Activated T-helper 17 cell treated with anti-CD3 and anti-CD28 coated beads, Interleukin-2, amount 50 U/mL, for 72 hours (primary cell): ENCODE results near the gene MTPN. TPM values are rescaled to one million over a fixed set of nuclear protein-coding genes. Genes with fewer than 3 reads are reported as not detected.

Experiments used
- ATAC-seq: fragments of 150-1000 bp; cut with Tn5 transposase; replicated peaks from 2 replicates; pipeline ENCODE4 v1.10.0; 2021; ENCODE audit warnings: mild to moderate bottlenecking, moderate library complexity
- H3K27ac Mint-ChIP-seq: one replicate; pipeline ENCODE4 v1.8.0; 2022; ENCODE audit warnings: mixed read lengths
- H3K27me3 Mint-ChIP-seq: one replicate; pipeline ENCODE4 v1.8.0; 2022; ENCODE audit warnings: mixed read lengths
- H3K36me3 Mint-ChIP-seq: one replicate; pipeline ENCODE4 v1.8.0; 2022; ENCODE audit warnings: low read depth, mild to moderate bottlenecking, mixed read lengths
- H3K4me1 Mint-ChIP-seq: one replicate; pipeline ENCODE4 v1.8.0; 2022; ENCODE audit warnings: mixed read lengths
- H3K4me3 Mint-ChIP-seq: one replicate; pipeline ENCODE4 v1.8.0; 2022; ENCODE audit warnings: mild to moderate bottlenecking, mixed read lengths
- H3K9me3 Mint-ChIP-seq: one replicate; pipeline ENCODE4 v1.8.0; 2022; ENCODE audit warnings: mixed read lengths
- total RNA-seq, 2 donors: library from RNA; stranded (reverse); gene quantifications; one replicate each; pipeline ENCODE4 v1.2.3, GENCODE V29; 2022

The MTPN gene
- total RNA-seq, 2 donors from 2014 or later = 99.7 to 149 TPM

DNA sequence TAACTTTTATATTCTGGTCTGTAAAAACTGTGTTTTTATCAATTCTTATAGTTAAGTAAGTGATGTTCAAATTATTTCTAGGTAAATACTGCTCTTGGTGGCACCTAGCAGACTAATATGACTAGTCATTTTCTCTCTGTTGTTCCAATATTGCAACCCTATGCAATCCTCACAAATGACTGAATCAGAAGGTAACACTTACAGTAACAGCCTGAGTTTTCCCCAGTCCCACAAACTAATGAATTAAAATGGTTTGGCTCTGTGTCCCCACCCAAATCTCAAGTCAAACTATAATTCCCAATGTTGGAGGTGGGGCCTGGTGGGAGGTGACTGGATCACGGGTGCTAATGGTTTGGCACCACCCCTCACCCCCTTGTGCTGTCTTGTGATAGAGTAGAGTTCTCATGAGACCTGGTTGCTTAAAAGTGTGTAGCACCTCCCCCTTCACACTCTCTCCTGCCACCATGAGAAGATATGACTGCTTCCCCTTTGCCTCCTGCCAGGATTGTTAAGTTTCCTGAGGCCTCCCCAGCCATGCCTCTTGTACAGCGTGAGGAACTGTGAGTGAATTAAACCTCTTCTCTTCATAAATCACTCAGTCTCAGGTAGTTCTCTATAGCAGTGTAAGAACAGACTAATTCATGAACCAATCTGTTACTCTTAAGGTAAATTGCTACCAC lies 43.5 kb downstream of the MTPN start:
- peak; percentile 47 for ATAC-seq
- H3K4me3 Mint-ChIP-seq = no peak overlapping the region
- peak overlapping the region; percentile 37 for H3K27ac Mint-ChIP-seq
- H3K9me3 Mint-ChIP-seq = no peaks in the 10 kb centered on the region
- no peaks in the 10 kb centered on the region for H3K27me3 Mint-ChIP-seq
- peaks cover 27% of the 10 kb centered on the region for H3K36me3 Mint-ChIP-seq
- peaks cover 52% of the 10 kb centered on the region for H3K4me1 Mint-ChIP-seq

DNA sequence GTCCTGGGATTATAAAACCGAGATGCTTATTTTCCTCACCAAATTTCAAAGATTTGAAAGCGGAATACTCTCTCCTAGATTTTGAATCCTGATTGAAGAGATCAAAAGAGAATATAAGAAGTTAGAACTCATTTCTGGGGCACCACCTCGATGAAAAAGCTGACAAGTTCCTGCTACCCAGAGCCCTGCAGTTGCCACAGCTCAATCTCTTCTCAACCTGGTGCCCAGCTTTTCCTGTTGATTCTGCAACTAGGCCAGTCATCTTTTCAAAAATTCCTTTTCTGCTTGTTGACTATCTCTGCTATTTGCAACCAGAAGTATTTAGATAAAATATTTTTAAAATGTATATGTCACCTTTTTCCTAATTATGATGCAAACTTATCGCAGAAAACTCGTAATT lies 45.0 kb downstream of the MTPN start:
- H3K4me3 Mint-ChIP-seq = no peak overlapping the region

DNA sequence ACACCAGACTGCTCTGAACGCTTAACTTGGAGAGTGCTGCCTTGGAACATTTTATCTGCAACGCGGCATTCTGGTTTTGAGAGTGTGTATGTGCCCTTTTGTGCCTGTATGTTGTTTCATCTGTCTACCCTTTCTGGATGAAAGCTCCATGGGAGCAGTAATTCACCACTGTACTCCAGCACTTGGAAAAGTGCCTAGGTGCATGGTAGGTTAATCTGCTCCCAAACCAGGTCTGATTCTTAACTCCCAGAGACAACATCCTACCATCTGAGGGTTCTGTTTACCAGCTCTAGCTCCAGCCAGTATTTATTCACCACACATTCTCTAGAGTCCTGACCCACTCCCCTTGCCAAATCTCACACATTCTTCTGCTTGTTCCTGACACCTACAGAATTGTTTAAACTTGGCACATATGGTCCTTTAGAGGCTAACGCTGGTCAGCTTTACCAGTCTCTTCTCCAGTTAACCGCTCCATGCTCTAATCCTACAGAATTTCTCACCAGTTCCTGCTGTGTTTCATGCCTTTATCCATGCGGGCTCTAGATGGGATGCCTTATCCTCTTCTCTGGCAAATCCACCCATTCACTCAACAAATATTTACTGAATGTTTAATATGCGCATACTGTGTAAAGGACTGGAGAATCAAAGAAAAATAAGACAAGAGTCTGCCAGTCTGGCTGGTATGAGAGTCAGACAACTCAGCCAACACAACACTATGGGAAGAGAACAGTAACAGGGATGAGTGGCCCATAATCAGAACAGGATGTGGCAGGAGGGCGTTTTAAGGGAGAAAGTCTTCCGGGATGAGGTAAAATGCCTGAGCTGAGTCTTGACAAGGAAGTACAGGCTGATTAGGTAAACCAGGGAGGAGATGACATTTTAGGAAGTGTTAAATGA lies 46.3 kb downstream of the MTPN start:
- H3K9me3 Mint-ChIP-seq = no peaks in the 10 kb centered on the region
- H3K27ac Mint-ChIP-seq = peak overlapping the region; percentile 41
- H3K4me3 Mint-ChIP-seq = no peak overlapping the region
- peaks cover 39% of the 10 kb centered on the region for H3K4me1 Mint-ChIP-seq
- no peaks in the 10 kb centered on the region for H3K27me3 Mint-ChIP-seq
- ATAC-seq = no peak
- peaks cover 56% of the 10 kb centered on the region for H3K36me3 Mint-ChIP-seq

More for the DNA sequence above, 45.0 kb downstream of the MTPN start:
- ATAC-seq = no peak
- Mint-ChIP-seq H3K27me3 (no peaks in the 10 kb centered on the region), H3K4me1 (peaks cover 47% of the 10 kb centered on the region), H3K36me3 (peaks cover 43% of the 10 kb centered on the region), H3K9me3 (no peaks in the 10 kb centered on the region), H3K27ac (no peak overlapping the region)

DNA sequence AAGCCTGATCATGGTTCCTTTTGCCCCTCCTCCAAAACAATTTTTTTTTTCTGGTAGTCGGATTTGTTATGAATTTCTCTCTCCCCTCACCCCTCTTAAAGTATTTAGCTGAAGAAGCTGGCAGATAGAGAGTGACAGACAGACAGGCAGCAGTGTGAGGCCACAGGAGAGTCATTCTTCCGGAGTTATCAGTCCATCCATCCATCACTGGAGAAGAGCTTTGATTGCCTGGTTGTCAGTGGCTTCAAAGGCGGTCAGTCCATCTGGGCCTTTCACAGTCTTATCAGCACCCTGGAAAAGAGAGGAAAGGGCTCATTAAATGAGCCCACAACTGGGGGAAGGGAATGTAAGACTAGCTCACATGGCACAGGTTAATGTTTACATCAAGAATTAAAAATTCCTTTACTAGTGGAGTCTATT lies 47.4 kb downstream of the MTPN start:
- Mint-ChIP-seq H3K27ac (peak overlapping the region; percentile 69), H3K36me3 (peaks cover 60% of the 10 kb centered on the region), H3K4me1 (peaks cover 32% of the 10 kb centered on the region), H3K9me3 (no peaks in the 10 kb centered on the region), H3K4me3 (peak overlapping the region; percentile 27), H3K27me3 (no peaks in the 10 kb centered on the region)
- ATAC-seq = no peak

DNA sequence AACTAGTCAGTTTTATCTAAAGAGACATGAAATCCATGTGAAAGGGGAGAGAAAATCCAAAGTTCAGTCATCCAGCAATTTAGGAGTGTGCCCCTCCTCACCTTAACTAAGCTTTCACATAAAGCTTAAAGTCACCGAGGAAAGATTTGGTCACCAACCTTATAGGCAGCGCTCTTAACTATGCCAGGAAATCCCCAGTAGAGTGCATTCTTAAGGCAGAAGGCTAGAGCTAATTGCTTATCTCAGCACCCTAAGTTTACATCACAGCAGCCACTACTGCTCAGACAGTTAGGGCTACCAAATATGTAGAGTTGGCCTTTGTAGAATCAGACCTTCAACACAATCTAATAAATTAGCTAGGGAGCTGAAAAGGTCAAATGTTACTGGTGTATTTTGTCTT lies 47.9 kb downstream of the MTPN start:
- Mint-ChIP-seq H3K4me3 (peak overlapping the region; percentile 27), H3K9me3 (no peaks in the 10 kb centered on the region), H3K27me3 (no peaks in the 10 kb centered on the region), H3K27ac (peak overlapping the region; percentile 69), H3K36me3 (peaks cover 60% of the 10 kb centered on the region), H3K4me1 (peaks cover 27% of the 10 kb centered on the region)
- ATAC-seq = peak; percentile 94

DNA sequence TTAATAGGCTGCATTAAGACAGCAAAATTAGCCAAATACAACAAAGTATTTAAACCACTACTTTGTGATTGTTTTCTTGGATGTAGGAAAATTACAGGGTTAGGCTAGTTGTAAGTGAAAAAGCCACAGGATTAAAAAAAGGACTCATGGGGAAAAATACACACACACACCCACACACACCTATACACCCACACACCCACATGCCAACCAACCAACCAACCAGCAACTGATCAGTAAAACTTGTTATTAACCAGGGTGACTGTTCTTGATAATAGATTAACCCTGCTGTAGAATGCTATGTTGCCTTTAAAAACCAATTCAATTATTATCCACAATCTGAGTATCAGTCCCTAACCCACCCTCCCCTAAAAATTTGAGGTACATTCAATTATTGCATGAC lies 49.0 kb downstream of the MTPN start:
- no peaks in the 10 kb centered on the region for H3K27me3 Mint-ChIP-seq
- H3K36me3 Mint-ChIP-seq = peaks cover 60% of the 10 kb centered on the region
- peaks cover 16% of the 10 kb centered on the region for H3K4me1 Mint-ChIP-seq
- H3K4me3 Mint-ChIP-seq = no peak overlapping the region
- H3K27ac Mint-ChIP-seq = no peak overlapping the region
- no peak for ATAC-seq
- no peaks in the 10 kb centered on the region for H3K9me3 Mint-ChIP-seq

DNA sequence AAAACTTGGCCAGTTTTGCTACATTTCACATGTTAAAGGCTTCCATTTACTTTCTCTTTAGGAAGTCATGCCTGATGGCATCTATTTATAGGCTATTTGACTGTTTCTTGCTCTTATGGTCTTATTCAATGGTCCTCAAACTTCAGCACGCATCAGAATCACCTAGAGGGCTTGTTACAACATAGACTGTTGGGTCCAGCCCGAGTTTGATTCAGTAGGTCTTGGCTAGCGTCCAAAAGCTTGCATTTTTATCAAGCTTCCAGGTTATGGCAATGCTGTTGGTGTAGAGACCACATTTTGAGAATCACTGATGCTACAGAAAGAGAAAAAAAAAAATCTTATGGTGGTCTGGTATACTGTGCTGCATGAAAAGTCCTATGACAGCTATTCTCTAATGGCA lies 51.9 kb downstream of the MTPN start:
- Mint-ChIP-seq H3K4me3 (no peak overlapping the region), H3K27me3 (no peaks in the 10 kb centered on the region), H3K4me1 (peaks cover 7% of the 10 kb centered on the region), H3K27ac (no peak overlapping the region), H3K36me3 (peaks cover 48% of the 10 kb centered on the region), H3K9me3 (no peaks in the 10 kb centered on the region)
- no peak for ATAC-seq

DNA sequence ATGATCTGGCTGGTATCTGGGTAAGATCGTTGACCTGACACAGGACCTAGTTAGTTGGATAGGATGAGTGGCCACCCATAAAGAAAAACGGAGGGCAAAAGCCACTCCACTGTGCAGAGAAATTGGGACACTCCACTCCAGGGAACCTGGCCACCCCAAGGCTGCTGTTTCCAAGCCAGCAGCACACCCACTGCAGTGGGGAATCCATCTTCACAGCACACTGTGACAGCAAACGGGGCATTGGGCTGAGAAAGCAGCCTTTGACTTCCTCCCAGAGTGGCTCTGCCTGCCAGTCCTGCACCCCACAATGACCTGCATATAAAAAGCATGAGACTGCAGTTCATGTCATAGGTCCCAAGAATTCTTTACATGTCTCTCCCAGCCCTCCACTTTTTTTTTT lies 52.9 kb downstream of the MTPN start:
- Mint-ChIP-seq H3K27me3 (no peaks in the 10 kb centered on the region), H3K4me1 (no peaks in the 10 kb centered on the region), H3K36me3 (peaks cover 39% of the 10 kb centered on the region), H3K4me3 (no peak overlapping the region), H3K27ac (no peak overlapping the region), H3K9me3 (no peaks in the 10 kb centered on the region)
- ATAC-seq = no peak

DNA sequence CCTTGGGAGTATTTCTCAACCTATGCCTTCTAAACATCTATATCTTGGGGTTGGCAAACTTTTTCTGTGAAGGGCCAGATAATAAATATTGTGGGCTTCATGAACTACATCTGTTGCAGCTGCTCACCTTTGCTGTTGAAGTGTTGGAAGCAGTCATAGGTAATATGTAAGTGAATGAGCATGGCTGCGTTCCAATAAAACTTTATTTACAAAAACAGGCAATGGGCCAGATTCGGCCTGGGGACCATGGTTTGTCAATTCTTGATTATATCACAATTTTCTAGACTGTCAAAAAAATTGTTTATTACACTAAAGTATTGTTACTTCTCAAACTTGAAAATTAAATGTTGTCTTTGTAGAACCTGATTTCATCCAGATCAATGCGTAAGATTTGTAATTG lies 54.9 kb downstream of the MTPN start:
- H3K4me1 Mint-ChIP-seq = no peaks in the 10 kb centered on the region
- no peak overlapping the region for H3K4me3 Mint-ChIP-seq
- no peak overlapping the region for H3K27ac Mint-ChIP-seq
- peaks cover 19% of the 10 kb centered on the region for H3K36me3 Mint-ChIP-seq
- H3K9me3 Mint-ChIP-seq = no peaks in the 10 kb centered on the region
- no peak for ATAC-seq
- H3K27me3 Mint-ChIP-seq = no peaks in the 10 kb centered on the region

DNA sequence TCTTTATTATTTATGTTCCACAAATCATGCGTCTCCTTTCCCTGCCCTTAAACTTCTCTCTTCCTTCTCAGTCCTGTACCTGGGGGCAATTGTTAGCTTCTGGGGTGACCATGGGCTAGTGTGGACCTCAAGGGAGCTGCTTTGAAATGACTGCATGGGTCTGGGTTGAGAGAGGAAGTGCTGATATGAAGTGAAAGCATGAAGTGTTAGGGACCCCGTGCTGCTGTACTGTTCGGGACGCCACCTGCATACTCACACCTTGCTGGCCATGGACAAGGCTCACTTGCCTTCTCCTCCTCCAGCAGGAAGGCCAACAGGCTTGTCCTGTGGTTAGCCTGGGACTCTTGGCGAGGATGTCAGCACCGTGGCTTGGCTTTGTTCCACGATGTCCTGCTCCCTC lies 56.7 kb downstream of the MTPN start:
- ATAC-seq = no peak
- no peak overlapping the region for H3K4me3 Mint-ChIP-seq
- H3K36me3 Mint-ChIP-seq = peaks cover under 1% of the 10 kb centered on the region
- H3K9me3 Mint-ChIP-seq = no peaks in the 10 kb centered on the region
- no peaks in the 10 kb centered on the region for H3K4me1 Mint-ChIP-seq
- H3K27ac Mint-ChIP-seq = no peak overlapping the region
- no peaks in the 10 kb centered on the region for H3K27me3 Mint-ChIP-seq

DNA sequence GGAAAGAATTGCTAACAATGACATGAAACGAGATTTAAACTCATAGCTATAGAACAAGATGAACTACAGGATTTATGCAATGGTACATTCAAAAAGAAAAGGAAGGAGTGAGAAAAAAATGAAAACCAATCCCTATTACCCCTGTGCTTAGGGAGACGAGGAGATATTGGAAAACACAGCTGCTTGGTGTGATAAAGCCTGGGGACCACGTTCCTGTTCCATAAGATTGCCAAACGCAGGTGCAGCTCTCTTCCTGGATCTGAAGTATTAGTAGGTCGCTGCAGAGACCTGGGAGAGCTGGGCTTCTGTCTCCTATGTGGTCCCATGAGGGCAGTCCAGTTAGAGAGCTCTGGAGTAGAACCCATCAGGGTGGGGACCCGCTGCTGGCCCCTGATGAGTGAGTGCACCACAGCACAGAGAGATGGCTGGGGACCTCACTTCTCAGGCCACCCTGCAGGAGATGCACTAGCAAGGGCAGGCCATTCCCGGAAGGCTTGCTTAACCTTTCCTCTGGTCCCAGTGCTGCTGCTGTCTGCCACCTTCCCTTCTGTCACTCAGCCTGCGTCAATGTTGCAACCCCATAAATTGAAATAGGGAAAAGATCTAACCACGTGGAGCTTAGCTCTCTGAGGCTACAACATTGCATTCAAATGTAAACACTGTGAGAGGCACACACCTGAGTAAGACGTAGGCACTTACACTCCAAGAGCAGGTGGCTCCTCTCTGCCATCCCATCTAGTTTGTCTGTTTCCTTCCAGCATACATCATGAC lies 57.9 kb downstream of the MTPN start:
- no peaks in the 10 kb centered on the region for H3K4me1 Mint-ChIP-seq
- no peaks in the 10 kb centered on the region for H3K27me3 Mint-ChIP-seq
- no peak overlapping the region for H3K27ac Mint-ChIP-seq
- H3K9me3 Mint-ChIP-seq = no peaks in the 10 kb centered on the region
- no peak overlapping the region for H3K4me3 Mint-ChIP-seq
- ATAC-seq = no peak
- H3K36me3 Mint-ChIP-seq = no peaks in the 10 kb centered on the region

DNA sequence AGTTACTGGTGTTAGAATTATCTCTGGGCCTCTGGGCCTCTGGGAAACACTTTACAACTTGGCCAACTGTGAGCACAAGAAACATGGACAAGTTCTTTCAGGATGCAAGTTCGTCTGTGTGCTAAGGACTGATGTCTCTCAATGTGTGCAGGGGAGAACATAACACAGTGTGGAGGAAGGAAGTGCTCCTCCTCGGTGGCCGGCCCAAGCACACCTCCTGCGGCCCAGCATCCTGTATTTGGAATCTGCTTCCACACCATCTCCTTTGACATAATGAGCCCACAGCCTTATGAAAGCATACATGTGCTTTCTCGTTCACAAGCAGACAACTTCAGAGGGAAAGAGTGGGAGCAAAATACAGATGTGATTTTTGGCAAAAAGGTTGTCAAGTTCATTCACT lies 59.0 kb downstream of the MTPN start:
- Mint-ChIP-seq H3K27me3 (no peaks in the 10 kb centered on the region), H3K4me1 (no peaks in the 10 kb centered on the region), H3K4me3 (no peak overlapping the region), H3K36me3 (no peaks in the 10 kb centered on the region), H3K9me3 (no peaks in the 10 kb centered on the region), H3K27ac (peak overlapping the region; percentile 20)
- no peak for ATAC-seq

DNA sequence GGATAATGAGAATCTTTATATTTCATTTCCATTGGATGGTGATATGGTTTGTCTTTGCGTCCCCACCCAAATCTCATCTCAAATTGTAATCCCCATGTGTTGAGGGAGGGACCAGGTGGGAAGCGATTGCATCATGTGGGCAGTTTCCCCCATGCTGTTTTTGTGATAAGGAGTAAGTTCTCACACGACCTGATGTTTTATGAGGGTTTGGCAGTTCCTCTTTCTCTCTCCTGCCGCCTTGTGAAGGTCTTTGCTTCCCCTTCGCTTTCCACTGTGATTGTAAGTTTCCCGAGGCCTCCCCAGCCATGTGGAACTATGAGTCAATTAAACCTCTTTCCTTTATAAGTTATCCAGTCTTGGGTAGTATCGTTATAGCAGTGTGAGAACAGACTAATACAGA lies 59.4 kb downstream of the MTPN start:
- H3K27ac Mint-ChIP-seq = peak overlapping the region; percentile 20
- no peaks in the 10 kb centered on the region for H3K27me3 Mint-ChIP-seq
- H3K4me3 Mint-ChIP-seq = no peak overlapping the region
- H3K4me1 Mint-ChIP-seq = no peaks in the 10 kb centered on the region
- no peaks in the 10 kb centered on the region for H3K9me3 Mint-ChIP-seq
- no peak for ATAC-seq
- no peaks in the 10 kb centered on the region for H3K36me3 Mint-ChIP-seq

DNA sequence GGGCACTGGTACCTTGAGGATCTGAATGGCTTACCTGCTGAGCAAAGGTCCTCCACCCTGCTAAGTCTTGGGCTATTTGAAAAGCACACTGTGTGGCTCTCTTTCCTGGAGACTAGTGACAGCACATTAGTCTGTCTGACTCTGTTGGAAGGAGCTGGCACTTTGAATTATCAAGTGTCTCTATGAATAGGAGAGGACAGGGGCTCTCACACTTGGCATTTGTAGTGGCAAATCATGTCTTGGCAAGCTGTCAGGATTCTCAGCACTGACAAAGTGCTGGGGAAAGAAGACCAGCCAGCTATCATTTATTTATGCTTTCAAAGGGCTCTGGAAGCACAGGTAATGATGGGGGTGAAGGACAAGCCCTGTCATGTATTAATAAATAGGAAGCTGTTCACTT lies 62.8 kb downstream of the MTPN start:
- Mint-ChIP-seq H3K4me3 (no peak overlapping the region), H3K27me3 (no peaks in the 10 kb centered on the region), H3K4me1 (no peaks in the 10 kb centered on the region), H3K36me3 (no peaks in the 10 kb centered on the region), H3K9me3 (no peaks in the 10 kb centered on the region), H3K27ac (no peak overlapping the region)
- ATAC-seq = no peak
